Subcutaneous abdominal adipose tissue (tissue), 5 donors: ENCODE data around the gene NOL3.

Experiments used
- H3K27ac ChIP-seq: one replicate; pipeline ENCODE4 v1.7.0; 2013; ENCODE audit warnings: low read depth, mild to moderate bottlenecking, inconsistent platforms, low read length, moderate library complexity
- H3K27me3 ChIP-seq, 5 donors: one replicate each; pipeline ENCODE4 v1.7.0; 2013; ENCODE audit warnings: low read length in 5 of 5, inconsistent platforms in 1 of 5; ENCODE audit not compliant: control insufficient read depth in 5 of 5, insufficient read depth in 4 of 5
- H3K36me3 ChIP-seq, 5 donors: one replicate each; pipeline ENCODE4 v1.7.0; 2013; ENCODE audit warnings: low read length in 5 of 5; ENCODE audit not compliant: control insufficient read depth in 5 of 5, insufficient read depth in 5 of 5
- H3K4me1 ChIP-seq, 5 donors: one replicate each; pipeline ENCODE4 v1.7.0; 2013; ENCODE audit warnings: low read length in 5 of 5, mild to moderate bottlenecking in 3 of 5, moderate library complexity in 1 of 5; ENCODE audit not compliant: control insufficient read depth in 5 of 5, insufficient read depth in 5 of 5
- H3K4me3 ChIP-seq, 5 donors: one replicate each; pipeline ENCODE4 v1.7.0; 2013; ENCODE audit warnings: low read length in 5 of 5, low read depth in 1 of 5
- H3K9ac ChIP-seq, 5 donors: one replicate each; pipeline ENCODE4 v1.7.0; 2013; ENCODE audit warnings: low read length in 5 of 5, mild to moderate bottlenecking in 4 of 5, moderate library complexity in 3 of 5
- H3K9me3 ChIP-seq, 5 donors: one replicate each; pipeline ENCODE4 v1.7.0; 2013; ENCODE audit warnings: low read length in 5 of 5; ENCODE audit not compliant: control insufficient read depth in 5 of 5
- donor health status: healthy.
- donor health status: healthy.
- donor health status: healthy.
- donor health status: healthy.
- donor health status: healthy.

The NOL3 gene

DNA sequence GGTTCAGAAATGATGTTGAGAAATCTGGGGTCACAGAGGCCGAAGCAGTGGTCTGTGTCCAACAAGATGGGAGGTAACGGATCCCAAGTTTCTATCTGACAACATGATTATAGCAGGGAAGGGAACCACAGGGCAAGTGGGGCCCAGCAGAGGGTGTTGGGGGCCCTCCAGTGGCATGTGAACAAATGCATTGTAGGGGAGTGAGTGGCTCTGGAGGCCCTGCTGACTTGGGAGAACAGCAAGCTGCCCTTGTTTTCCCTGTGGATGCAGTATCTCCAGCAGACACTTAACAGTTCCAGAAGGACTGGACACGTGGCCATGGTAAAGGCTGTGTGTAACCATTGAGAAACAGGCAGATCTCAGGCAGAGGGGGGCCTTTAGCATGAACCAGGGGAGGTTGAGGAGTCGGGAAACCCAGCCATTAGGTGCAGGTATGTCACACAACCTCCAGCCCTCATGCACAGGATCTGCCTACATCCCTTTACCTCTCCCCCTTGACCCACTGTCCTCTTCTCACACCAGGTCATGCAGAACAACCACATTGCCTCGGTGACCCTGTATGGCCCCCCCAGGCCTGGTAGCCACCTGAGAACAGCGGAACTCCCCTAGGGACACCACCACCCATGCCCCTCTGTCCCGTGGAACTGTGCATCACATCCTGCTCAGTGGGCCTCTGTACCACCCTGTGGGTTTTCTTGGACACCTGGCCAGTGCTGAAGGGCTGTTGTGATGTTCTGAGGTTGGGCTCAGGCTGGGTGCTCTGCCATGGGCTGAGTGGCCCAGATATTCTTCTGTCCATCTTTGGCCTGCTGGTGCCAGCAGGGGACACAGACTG lies 23.6 kb upstream of the NOL3 start:
- H3K36me3 ChIP-seq, result peaks cover 4 to 74% (median 67%) of the 10 kb centered on the region in 5 donors
- H3K4me1 ChIP-seq, result peaks cover 0 to 19% (median 13%) of the 10 kb centered on the region in 5 donors
- H3K9me3 ChIP-seq, result no peaks in the 10 kb centered on the region
- no peak overlapping the region for H3K9ac ChIP-seq
- H3K27ac ChIP-seq, result no peak overlapping the region
- no peak overlapping the region for H3K4me3 ChIP-seq
- H3K27me3 ChIP-seq, result no peaks in the 10 kb centered on the region

DNA sequence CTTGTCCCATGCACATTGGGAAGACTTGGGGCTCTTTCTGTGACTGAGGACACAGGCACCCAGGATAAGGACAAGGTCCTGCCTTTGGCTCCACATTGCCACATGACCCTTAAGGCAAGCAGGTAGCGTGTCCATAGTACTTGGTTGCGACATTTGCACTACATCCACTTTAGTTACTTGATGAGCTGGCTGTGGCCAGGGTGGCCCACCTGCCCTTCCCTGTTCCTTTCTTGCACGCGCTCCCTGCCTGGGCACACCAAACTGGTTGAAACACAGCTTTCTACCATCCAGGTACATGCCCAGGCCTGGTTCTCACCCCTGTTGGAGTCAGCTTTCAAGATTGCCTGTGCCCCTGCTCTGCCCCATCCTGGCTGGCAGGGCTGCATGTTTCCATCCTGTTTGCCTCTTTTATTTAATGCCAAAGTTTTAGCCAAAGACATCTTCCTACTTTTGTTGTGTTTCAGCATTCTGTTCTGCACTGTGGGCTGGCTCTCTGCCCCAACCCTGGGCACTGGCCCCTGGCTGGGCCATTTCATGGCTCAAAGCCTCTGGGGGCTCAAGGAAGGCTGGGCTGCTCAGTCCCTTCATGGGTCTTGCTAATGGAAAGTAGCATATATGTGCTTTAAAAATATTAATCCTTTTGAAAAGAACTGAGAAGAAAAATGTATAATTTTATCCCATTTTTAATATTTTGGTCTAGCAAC lies 22.7 kb upstream of the NOL3 start:
- H3K36me3 ChIP-seq, result peaks cover 4 to 65% (median 59%) of the 10 kb centered on the region in 5 donors
- peaks cover 0 to 19% (median 12%) of the 10 kb centered on the region in 5 donors for H3K4me1 ChIP-seq
- H3K27me3 ChIP-seq, result no peaks in the 10 kb centered on the region
- H3K27ac ChIP-seq, result no peak overlapping the region
- no peaks in the 10 kb centered on the region for H3K9me3 ChIP-seq
- peak overlapping the region in 1 of 5 donors; percentile 12 for H3K9ac ChIP-seq
- H3K4me3 ChIP-seq, result no peak overlapping the region

DNA sequence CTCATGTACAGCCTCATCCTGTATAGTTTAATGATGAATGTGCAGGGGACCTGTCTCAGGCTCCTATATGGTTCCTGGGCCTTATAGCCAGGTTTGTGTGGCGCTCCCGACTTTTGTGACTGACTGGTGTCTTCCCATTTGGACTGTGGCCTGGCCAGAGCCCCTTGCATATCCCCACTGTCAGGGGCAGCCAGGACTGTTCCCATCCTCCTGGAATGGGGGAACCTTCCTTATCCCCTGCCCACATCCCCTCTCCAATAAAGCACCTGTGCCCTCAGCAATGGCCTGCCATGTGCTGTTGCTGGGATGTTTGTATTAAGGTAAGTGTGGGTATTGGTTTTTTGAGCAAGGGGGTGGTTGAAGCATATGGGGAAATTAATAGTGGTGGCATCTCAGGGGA lies 22.1 kb upstream of the NOL3 start:
- H3K36me3 ChIP-seq, result peaks cover 4 to 59% (median 53%) of the 10 kb centered on the region in 5 donors
- H3K27me3 ChIP-seq, result no peaks in the 10 kb centered on the region
- peaks cover 0 to 19% (median 12%) of the 10 kb centered on the region in 5 donors for H3K4me1 ChIP-seq
- no peak overlapping the region for H3K27ac ChIP-seq
- H3K9ac ChIP-seq, result no peak overlapping the region
- no peaks in the 10 kb centered on the region for H3K9me3 ChIP-seq
- no peak overlapping the region for H3K4me3 ChIP-seq

DNA sequence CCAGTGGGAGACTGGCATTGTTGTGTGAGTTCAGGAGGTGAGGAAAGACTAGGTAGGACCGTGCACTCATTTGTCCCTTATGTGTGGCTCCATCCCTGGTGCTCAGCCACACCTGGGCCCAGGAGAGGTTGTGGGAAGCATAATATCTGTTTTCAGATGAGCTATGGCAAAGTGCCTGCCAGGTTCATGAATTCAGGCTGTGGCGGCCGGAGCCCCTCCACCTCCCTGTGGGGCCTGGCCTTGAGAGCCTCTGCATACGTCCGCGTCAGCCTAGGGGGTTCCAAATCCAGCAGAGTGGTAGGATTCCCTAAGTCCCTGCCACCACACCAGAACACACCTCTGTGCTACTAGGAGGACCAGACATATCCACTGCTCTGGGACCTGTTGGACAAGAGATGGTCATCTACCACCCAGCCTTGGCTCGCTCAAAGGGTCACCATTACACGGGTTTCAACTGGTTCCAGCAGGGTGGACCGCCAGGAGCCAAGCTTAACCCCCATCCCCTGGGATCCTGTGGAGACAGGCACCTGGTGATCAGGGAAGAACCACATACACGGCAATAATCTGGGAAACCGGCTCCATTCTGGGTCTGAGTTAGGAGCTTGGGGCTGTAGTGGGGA lies 21.6 kb upstream of the NOL3 start:
- Histone ChIP-seq H3K4me1 (peaks cover 0 to 19% (median 12%) of the 10 kb centered on the region in 5 donors), H3K27me3 (no peaks in the 10 kb centered on the region), H3K9ac (no peak overlapping the region), H3K9me3 (no peaks in the 10 kb centered on the region), H3K36me3 (peaks cover 4 to 54% (median 48%) of the 10 kb centered on the region in 5 donors), H3K27ac (no peak overlapping the region), H3K4me3 (no peak overlapping the region)

DNA sequence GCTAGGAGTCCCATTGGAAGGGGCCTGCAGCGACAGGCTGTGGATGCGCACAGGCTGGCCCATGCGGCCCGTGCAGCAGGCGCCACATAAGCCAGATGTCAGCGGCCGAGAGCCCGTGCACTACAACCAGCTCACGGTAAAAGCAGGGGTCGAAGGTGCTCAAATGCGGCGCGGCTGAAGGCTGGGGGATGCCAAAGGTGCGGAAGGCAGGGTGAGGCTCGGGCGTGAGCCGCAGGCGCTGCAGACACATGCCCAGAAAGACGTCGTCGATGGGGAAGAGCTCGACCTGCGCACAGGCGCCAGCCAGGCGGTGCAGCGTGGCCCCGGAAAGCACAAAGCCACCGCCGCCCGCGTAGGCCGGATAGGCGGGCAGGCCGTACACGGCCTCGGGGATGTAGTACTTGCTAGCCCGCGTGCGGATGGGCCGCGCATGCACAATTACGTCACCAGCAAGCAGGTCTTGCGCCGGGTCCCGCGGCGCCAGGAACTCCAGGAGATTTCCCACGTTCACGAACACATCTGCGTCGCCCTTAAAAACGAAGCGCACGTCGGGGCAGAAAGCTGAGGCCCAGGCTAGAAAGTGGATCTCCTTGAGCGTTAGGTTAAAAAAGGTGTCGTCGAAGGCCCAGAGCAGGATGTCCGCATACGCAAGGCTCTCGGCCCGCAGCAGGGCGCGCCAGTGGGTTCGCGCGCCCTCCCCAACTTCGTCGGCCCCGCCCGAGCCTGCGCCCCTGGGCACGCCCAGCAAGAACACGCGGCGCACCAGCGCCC lies 20.9 kb upstream of the NOL3 start:
- Histone ChIP-seq H3K4me3 (peak overlapping the region in 1 of 5 donors; percentile 73), H3K4me1 (peaks cover 0 to 19% (median 12%) of the 10 kb centered on the region in 5 donors), H3K36me3 (peaks cover 0 to 47% (median 42%) of the 10 kb centered on the region in 5 donors), H3K9ac (no peak overlapping the region), H3K9me3 (no peaks in the 10 kb centered on the region), H3K27ac (no peak overlapping the region), H3K27me3 (no peaks in the 10 kb centered on the region)

DNA sequence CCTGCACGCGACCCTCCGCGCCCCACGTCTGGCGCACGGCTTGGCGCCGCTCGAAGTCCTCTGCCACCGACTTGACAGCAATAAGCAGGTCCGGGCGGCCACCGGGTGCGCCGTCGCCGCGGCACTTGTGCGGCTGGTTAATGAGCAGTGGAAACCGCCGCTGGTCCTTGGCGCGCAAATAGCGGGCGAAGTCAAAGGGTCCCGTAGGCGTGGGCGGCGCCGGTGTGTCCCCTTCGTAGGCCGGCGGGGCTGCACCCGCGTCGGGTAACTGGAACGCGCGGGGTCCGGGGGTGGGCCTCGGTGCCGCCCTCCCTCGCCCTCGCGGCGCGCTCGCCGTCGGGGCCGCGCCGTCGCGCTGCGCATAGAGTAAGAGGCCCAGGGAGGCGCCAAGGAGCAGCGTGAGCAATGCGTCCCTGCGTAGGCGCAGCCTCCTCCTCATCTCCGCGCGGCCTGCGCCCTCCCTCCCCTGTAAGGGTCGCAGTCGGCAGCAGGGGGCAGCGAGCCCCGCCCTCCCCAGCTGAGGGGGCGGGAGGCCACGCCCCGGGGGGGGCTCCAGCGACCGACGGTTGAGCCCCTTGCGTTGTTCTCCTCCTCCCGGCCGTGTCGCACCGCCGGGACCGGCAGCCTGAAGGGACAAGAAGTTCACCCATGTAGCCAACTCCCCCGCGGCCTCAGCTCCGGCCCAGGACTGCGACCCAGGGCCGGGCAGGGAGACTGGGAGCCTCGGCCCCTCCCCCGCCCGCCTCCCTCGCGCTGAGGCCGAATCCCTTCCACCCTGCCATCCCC lies 20.1 kb upstream of the NOL3 start:
- H3K4me3 ChIP-seq, result peak overlapping the region in 4 of 5 donors; percentile 58 to 81 (median 72)
- no peaks in the 10 kb centered on the region for H3K27me3 ChIP-seq
- H3K9ac ChIP-seq, result peak overlapping the region in 2 of 5 donors; percentile 29 to 72
- peaks cover 0 to 42% (median 35%) of the 10 kb centered on the region in 5 donors for H3K36me3 ChIP-seq
- no peak overlapping the region for H3K27ac ChIP-seq
- peaks cover 0 to 23% (median 15%) of the 10 kb centered on the region in 5 donors for H3K4me1 ChIP-seq
- no peaks in the 10 kb centered on the region for H3K9me3 ChIP-seq

DNA sequence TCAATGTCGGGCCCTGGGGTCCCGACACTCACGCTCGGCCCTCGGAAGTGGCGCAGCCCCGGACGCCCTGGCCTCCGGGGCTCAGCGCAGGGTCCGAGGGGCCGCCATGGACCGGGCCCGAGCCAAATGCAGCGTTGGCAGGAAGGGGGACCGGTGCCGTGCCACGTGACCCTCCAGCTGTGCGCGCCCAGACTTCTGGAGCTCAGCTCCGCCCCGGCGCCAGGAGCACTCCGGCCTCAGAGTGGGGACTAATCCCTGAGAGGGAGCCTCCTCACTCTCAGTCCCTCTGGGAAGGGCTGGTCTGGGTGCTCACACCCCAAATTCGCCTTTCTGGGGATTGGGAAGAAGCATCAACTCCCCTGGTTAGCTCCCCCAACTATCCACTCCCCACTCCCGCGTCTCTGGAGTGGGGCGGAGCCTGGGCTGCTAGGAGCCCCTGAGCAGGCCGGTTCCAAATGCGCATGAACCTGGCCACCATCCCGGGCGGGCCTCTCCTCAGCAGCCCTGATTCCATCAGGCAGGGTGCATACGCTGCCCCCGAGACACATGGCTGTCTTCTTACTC lies 19.4 kb upstream of the NOL3 start, which contains the start of gene B3GNT9:
Gene B3GNT9 (minus strand): TSS at position 166 of the 564 bp plus-strand sequence. CDS start 513 bp downstream, outside the sequence.
- Histone ChIP-seq H3K27me3 (no peaks in the 10 kb centered on the region), H3K9ac (peak within 1 kb of the TSS in 3 of 5 donors; percentile 29 to 72 (median 32)), H3K4me1 (peaks cover 0 to 27% (median 19%) of the 10 kb centered on the region in 5 donors)

DNA sequence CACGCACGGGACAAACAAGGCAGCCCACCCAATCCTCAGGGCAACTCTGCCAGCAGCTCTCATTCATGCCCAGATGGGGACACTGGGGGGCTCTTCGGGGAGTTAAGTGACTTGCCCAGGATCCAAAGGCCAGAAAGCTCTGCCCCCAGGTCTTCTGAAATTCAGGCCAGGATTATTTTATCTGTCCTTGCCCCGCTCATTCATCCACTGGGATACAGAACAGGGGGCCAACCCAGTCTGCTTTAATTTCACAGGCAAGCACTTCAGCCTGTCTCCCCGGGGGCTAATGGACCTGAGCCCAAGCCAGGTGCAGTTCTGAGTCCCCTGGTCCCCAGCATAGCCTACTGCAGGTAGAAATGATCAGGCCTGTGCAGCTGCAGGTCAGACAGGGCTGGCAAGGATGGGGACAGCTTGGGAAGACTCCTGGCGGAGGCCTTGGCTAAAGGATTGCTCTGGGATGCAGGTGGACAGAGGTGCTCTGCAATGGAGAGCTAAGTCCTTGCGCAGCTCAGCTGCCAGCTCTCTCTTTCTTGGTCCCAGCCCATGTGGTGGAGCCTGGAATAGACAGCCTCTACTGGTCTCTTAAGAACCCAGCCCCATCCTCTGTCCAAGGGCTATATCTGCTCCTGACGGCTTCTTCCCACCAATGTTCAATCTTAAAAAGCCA lies 18.8 kb upstream of the NOL3 start:
- H3K9me3 ChIP-seq, result no peaks in the 10 kb centered on the region
- H3K4me1 ChIP-seq, result peaks cover 0 to 27% (median 19%) of the 10 kb centered on the region in 5 donors
- H3K27me3 ChIP-seq, result no peaks in the 10 kb centered on the region
- H3K27ac ChIP-seq, result no peak overlapping the region
- H3K9ac ChIP-seq, result peak overlapping the region in 3 of 5 donors; percentile 29 to 72 (median 32)
- peaks cover 0 to 28% (median 21%) of the 10 kb centered on the region in 5 donors for H3K36me3 ChIP-seq
- H3K4me3 ChIP-seq, result peak overlapping the region in 3 of 5 donors; percentile 58 to 73 (median 71)

More for the DNA sequence above, 19.4 kb upstream of the NOL3 start, which contains the start of gene B3GNT9:
- Histone ChIP-seq H3K9me3 (no peaks in the 10 kb centered on the region), H3K36me3 (peaks cover 0 to 35% (median 28%) of the 10 kb centered on the region in 5 donors), H3K27ac (no peak within 1 kb of the TSS), H3K4me3 (peak within 1 kb of the TSS; percentile 58 to 81 (median 71))
